K562 (cell line): ENCODE data around the gene NCOA6. TPM values are rescaled to one million over a fixed set of nuclear protein-coding genes. Genes with fewer than 3 reads are reported as not detected.

ENCODE experiments used
- ATAC-seq: fragments of 200-7000 bp; cut with Tn5 transposase; 3 replicates; pipeline ENCODE4 v1.9.1; 2020; ENCODE audit warnings: moderate library complexity
- BruUV-seq: library from RNA; stranded (reverse); fragments of 400-500 nt; replicated peaks from 2 replicates; lab custom pipeline; 2021; lab: Mats Ljungman, UMichigan
- CTCF ChIA-PET: fragments of 300-600 bp; formaldehyde crosslinking; extraction: SDS; loops from one replicate; lab custom pipeline; 2021; ENCODE audit warnings: low intra/inter-chr PET ratio; lab: Yijun Ruan, JAX
- POLR2A ChIA-PET: fragments of 300-600, 350-650 bp; sonication (Branson Sonifier 250); formaldehyde crosslinking; extraction: SDS; loops from one replicate; lab custom pipeline; 2021; ENCODE audit warnings: antibody characterized with exemption, inconsistent platforms; lab: Yijun Ruan, JAX
- DNase-seq, 4 experiments: peaks; one replicate each; pipeline versions ENCODE4 v3.0.0 to v3.0.0-alpha.2; 2011 to 2018; ENCODE audit warnings: low spot score in 3 of 4, mixed read lengths in 3 of 4; ENCODE audit errors: extremely low read depth in 1 of 4
- FAIRE-seq: peaks from 2 replicates; lab custom pipeline; 2011; peaks lifted over from hg19 to GRCh38; lab: Jason Lieb, UNC
- H2AFZ ChIP-seq: 2 replicates; pipeline ENCODE4 v1.6.0; 2011; ENCODE audit warnings: low read depth, low read length, control low read depth, inconsistent platforms
- H3K27ac ChIP-seq: fragments of 200-600 bp; 3 replicates; pipeline ENCODE4 v1.8.0; 2011; ENCODE audit warnings: low read depth, mild to moderate bottlenecking, control low read depth, inconsistent platforms, low read length, moderate library complexity, mixed read lengths; ENCODE audit errors: extremely low read depth
- H3K27me3 ChIP-seq, 2 experiments: fragments of 300-600 bp in 1 of 2; 2 replicates in 1 of 2; 3 replicates in 1 of 2; pipeline versions ENCODE4 v1.6.0 to v1.8.0; 2011; ENCODE audit warnings: inconsistent platforms in 2 of 2, low read length in 2 of 2, mild to moderate bottlenecking in 1 of 2, mixed read lengths in 1 of 2, moderate library complexity in 1 of 2; ENCODE audit not compliant: control insufficient read depth in 2 of 2, insufficient read depth in 2 of 2
- H3K36me3 ChIP-seq: fragments of 300-600 bp; 3 replicates; pipeline ENCODE4 v1.8.0; 2011; ENCODE audit warnings: mild to moderate bottlenecking, low read length, inconsistent platforms; ENCODE audit not compliant: control insufficient read depth, insufficient read depth
- H3K4me1 ChIP-seq, 2 experiments: fragments of 200-600 bp in 1 of 2; replicated peaks in 1 of 2; 2 replicates in 1 of 2; 3 replicates in 1 of 2; pipeline versions ENCODE4 v1.5.1 to v1.8.0; 2011; ENCODE audit warnings: inconsistent platforms in 2 of 2, low read length in 2 of 2, mild to moderate bottlenecking in 1 of 2, mixed read lengths in 1 of 2, moderate library complexity in 1 of 2; ENCODE audit not compliant: control insufficient read depth in 2 of 2, insufficient read depth in 2 of 2
- H3K4me2 ChIP-seq: 2 replicates; pipeline ENCODE4 v1.6.1; 2011; ENCODE audit warnings: low read length, control low read depth, inconsistent platforms, mixed read lengths; ENCODE audit not compliant: insufficient read depth
- H3K4me3 ChIP-seq: fragments of 200-600 bp; sonication (generic), shearing (Covaris generic); 2 replicates; pipeline ENCODE4 v1.5.1; 2016; ENCODE audit warnings: control low read depth, inconsistent platforms
- H3K79me2 ChIP-seq: fragments of 200-600 bp; 3 replicates; pipeline ENCODE4 v1.8.0; 2011; ENCODE audit warnings: low read length, inconsistent platforms; ENCODE audit not compliant: control insufficient read depth, insufficient read depth
- H3K9ac ChIP-seq, 2 experiments: 2 replicates each; pipeline versions ENCODE4 v1.6.0 to v1.6.1; 2011; ENCODE audit warnings: low read depth in 2 of 2, low read length in 2 of 2, control low read depth in 1 of 2, inconsistent platforms in 1 of 2, mild to moderate bottlenecking in 1 of 2, mixed read lengths in 1 of 2; ENCODE audit not compliant: insufficient read depth in 1 of 2
- H3K9me1 ChIP-seq: one replicate; pipeline ENCODE4 v1.6.0; 2011; ENCODE audit warnings: inconsistent platforms, mild to moderate bottlenecking, low read length, moderate library complexity; ENCODE audit not compliant: control insufficient read depth, insufficient read depth
- H3K9me3 ChIP-seq: replicated peaks from 2 replicates; pipeline ENCODE4 v1.5.1; 2011; ENCODE audit warnings: low read depth, low read length, inconsistent platforms; ENCODE audit not compliant: control insufficient read depth, insufficient read depth
- H4K20me1 ChIP-seq: replicated peaks from 2 replicates; pipeline ENCODE4 v1.6.1; 2011; ENCODE audit warnings: low read length, inconsistent platforms, mixed read lengths; ENCODE audit not compliant: control insufficient read depth, insufficient read depth
- ARID1B ChIP-seq: fragments of 450-650 bp; IDR thresholded peaks from 2 replicates; pipeline ENCODE4 v1.6.1; 2016; ENCODE audit warnings: antibody characterized with exemption, mild to moderate bottlenecking, inconsistent platforms
- BHLHE40 ChIP-seq: IDR thresholded peaks from 2 replicates; pipeline ENCODE4 v1.6.1; 2011; ENCODE audit warnings: low read length, improper control_type of control experiment
- C11orf30 ChIP-seq: fragments of 450-650 bp; IDR thresholded peaks from 2 replicates; pipeline ENCODE4 v1.6.1; 2016; ENCODE audit warnings: low read depth, mild to moderate bottlenecking
- CAMTA2 ChIP-seq: fragments of 250-450 bp; sonication (Bioruptor Pico); conservative IDR thresholded peaks from 2 replicates; pipeline ENCODE4 v1.5.1; 2022
- DACH1 ChIP-seq: fragments of 450-650 bp; IDR thresholded peaks from 2 replicates; pipeline ENCODE4 v1.6.1; 2018; ENCODE audit not compliant: partially characterized antibody
- DMBX1 ChIP-seq: fragments of 250-450 bp; sonication (Bioruptor Pico); IDR thresholded peaks from 2 replicates; pipeline ENCODE4 v1.8.0; 2022; ENCODE audit warnings: inconsistent platforms, mild to moderate bottlenecking, moderate library complexity, borderline replicate concordance
- ELF2 ChIP-seq: fragments of 250-450 bp; sonication (Bioruptor Pico); IDR thresholded peaks from 2 replicates; pipeline ENCODE4 v1.5.0; 2021; ENCODE audit warnings: mild to moderate bottlenecking
- EP400 ChIP-seq: fragments of 450-650 bp; IDR thresholded peaks from 2 replicates; pipeline ENCODE4 v1.6.1; 2017; ENCODE audit warnings: antibody characterized with exemption, mild to moderate bottlenecking, moderate library complexity
- HDGF ChIP-seq: fragments of 450-650 bp; IDR thresholded peaks from 2 replicates; pipeline ENCODE4 v1.6.1; 2016
- HMG20B ChIP-seq: fragments of 250-450 bp; sonication (Bioruptor Pico); IDR thresholded peaks from 2 replicates; pipeline ENCODE4 v1.5.0; 2021; ENCODE audit warnings: mild to moderate bottlenecking
- IFI16 ChIP-seq: fragments of 250-450 bp; sonication (Bioruptor Pico); IDR thresholded peaks from 2 replicates; pipeline ENCODE4 v2.1.2; 2022; ENCODE audit warnings: mild to moderate bottlenecking, inconsistent platforms
- JUNB ChIP-seq: fragments of 450-650 bp; formaldehyde crosslinking; conservative IDR thresholded peaks from 2 replicates; pipeline ENCODE4 v1.4.0; 2020; ENCODE audit warnings: mild to moderate bottlenecking
- KDM4B ChIP-seq, 2 experiments: fragments of 450-650 bp in 1 of 2; sonication (generic) in 1 of 2; IDR thresholded peaks; 2 replicates each; pipeline ENCODE4 v1.6.1; 2016 to 2017; ENCODE audit warnings: borderline replicate concordance in 2 of 2, antibody characterized with exemption in 1 of 2, low read depth in 1 of 2, mild to moderate bottlenecking in 1 of 2
- NBN ChIP-seq: fragments of 450-650 bp; IDR thresholded peaks from 2 replicates; pipeline ENCODE4 v1.6.1; 2016; ENCODE audit warnings: low read depth, mild to moderate bottlenecking
- NCOA2 ChIP-seq, 2 experiments: fragments of 450-650 bp; IDR thresholded peaks; 2 replicates each; pipeline ENCODE4 v1.6.1; 2018; ENCODE audit warnings: mild to moderate bottlenecking in 2 of 2, moderate library complexity in 1 of 2; ENCODE audit not compliant: partially characterized antibody in 2 of 2
- PML ChIP-seq: IDR thresholded peaks from 2 replicates; pipeline ENCODE4 v1.6.1; 2012; ENCODE audit warnings: low read length, inconsistent platforms
- RBM22 ChIP-seq: fragments of 200-400 bp; formaldehyde crosslinking; IDR thresholded peaks from 2 replicates; pipeline ENCODE4 v1.6.1; 2018; ENCODE audit warnings: low read length, low read depth; ENCODE audit not compliant: poor library complexity, severe bottlenecking
- SREBF1 ChIP-seq: fragments of 150-350 bp; IDR thresholded peaks from 2 replicates; pipeline ENCODE4 v1.6.1; 2014; ENCODE audit warnings: antibody characterized with exemption, low read depth, low read length, borderline replicate concordance
- SRSF7 ChIP-seq: fragments of 200-400 bp; formaldehyde crosslinking; optimal IDR thresholded peaks from 2 replicates; pipeline ENCODE3; 2017; ENCODE audit warnings: mild to moderate bottlenecking, low read depth, low read length
- ZFP36 ChIP-seq: fragments of 150-350 bp; IDR thresholded peaks from 2 replicates; pipeline ENCODE4 v1.6.1; 2018; ENCODE audit warnings: low read length, low read depth; ENCODE audit not compliant: partially characterized antibody
- ZSCAN29 ChIP-seq: fragments of 450-650 bp; IDR thresholded peaks from 2 replicates; pipeline ENCODE4 v1.6.1; 2017
- WGBS: fragments of 100-300 bp; shearing (Covaris generic); methylation state at CpG from one replicate; pipeline ENCODE4 v1.1.6; 2016; ENCODE audit warnings: low coverage, mixed read lengths; ENCODE audit not compliant: insufficient coverage; ENCODE audit errors: missing lambda C conversion rate; 5-methylcytosine and 5-hydroxymethylcytosine counted together
- in situ Hi-C: fragments of 300-500 bp; cut with MboI; formaldehyde crosslinking; loops from 4 replicates; pipeline ENCODE4 v1.15.0; 2018; ENCODE audit warnings: inconsistent platforms, mixed read lengths
- intact Hi-C: fragments of 100-400 bp; cut with micrococcal nuclease; formaldehyde crosslinking; loops from 2 replicates; pipeline ENCODE4 v1.14.2; 2022
- polyA plus RNA-seq, 8 experiments: library from polyadenylated mRNA; depleted of rRNA in 4 of 8; stranded (reverse) in 5 of 8; unstranded in 3 of 8; fragments of >200 nt; fragmentation: Nextera tagmentation in 2 of 8; fragmentation: Illumina TruSeq in 1 of 8; extraction: Ambion mirVana in 2 of 8; extraction: Trizol in 1 of 8; gene quantifications; 2 replicates each; pipeline versions ENCODE4 v1.2.1 to v1.2.3, GENCODE V29; 2011 to 2014; ENCODE audit warnings: inconsistent platforms in 1 of 8, missing spikeins in 1 of 8
- total RNA-seq, 7 experiments: library from RNA; depleted of rRNA in 6 of 7; stranded (reverse); fragments of >200 nt in 6 of 7; fragmentation: Illumina TruSeq in 2 of 7; extraction: Trizol in 2 of 7; gene quantifications; 2 replicates each; pipeline versions ENCODE4 v1.2.1 to v1.2.3, GENCODE V29; 2011 to 2021; ENCODE audit warnings: low replicate concordance in 1 of 7
- TF ChIP-seq, protein P1 (sequence below): fragments of 250-450 bp; sonication (Bioruptor Pico); IDR thresholded peaks from 2 replicates; pipeline ENCODE4 v1.9.0; 2021; ENCODE audit warnings: mild to moderate bottlenecking, inconsistent platforms

The NCOA6 gene
- total and polyA plus RNA-seq, 9 of the 15 experiments (the other 6 are each of a cell fraction or from before 2014, with no cell fraction given) = 6.1 to 25.0 (median 9.5) TPM

DNA sequence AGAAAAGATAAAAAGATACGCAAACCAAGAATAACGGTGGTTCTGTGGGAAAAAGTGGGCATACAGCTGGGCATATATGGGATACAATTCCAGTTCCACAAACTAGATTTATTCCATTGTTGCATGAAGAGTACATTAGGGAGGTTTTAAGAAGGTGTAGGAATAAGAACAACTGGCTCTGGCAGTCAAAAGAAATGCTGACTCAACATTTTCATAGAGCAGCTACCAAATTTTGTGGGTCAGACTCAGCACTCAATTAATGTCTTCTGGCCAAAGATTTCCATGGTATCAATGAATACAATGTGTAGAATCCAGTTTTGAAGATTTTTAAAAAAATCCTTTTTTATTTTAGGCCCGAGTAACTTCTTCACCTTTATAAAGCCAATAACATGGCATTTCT is 81.1 kb downstream of the NCOA6 start:
- FAIRE-seq (no peak), ATAC-seq (no peak), DNase-seq (no peak)
- in situ Hi-C loops = no loop called here
- Histone ChIP-seq H3K4me1 (no peaks in the 10 kb centered on the region), H3K9ac (no peak overlapping the region), H3K4me3 (no peak overlapping the region), H3K27me3 (no peaks in the 10 kb centered on the region), H3K9me3 (no peaks in the 10 kb centered on the region), H3K9me1 (no peaks in the 10 kb centered on the region), H3K27ac (no peak overlapping the region), H3K36me3 (peaks cover 69% of the 10 kb centered on the region; the same call in 2 of the 3 replicates), H3K4me2 (no peak overlapping the region), H2AFZ (no peak overlapping the region), H3K79me2 (no peaks in the 10 kb centered on the region), H4K20me1 (no peaks in the 10 kb centered on the region)
- no TSS peak for BruUV-seq
- intact Hi-C loops = no loop called here
- CTCF ChIA-PET = interaction anchor here (0.5 to 0.7 kb wide), 3 partner anchors 32 to 300 kb away, joined by 3 to 4 read pairs (median 3); no protein-coding TSS in a partner anchor
- POLR2A ChIA-PET = interaction anchor here (0.8 kb wide), 1 partner anchor 11 kb away, joined by 3 read pairs; no protein-coding TSS in a partner anchor
- WGBS = 86% methylated on average over 3 of the region's 3 CpGs
- TF ChIP-seq IFI16 = no peak
- TF ChIP-seq ZFP36 = no peak
- TF ChIP-seq RBM22 = no peak
- TF ChIP-seq JUNB (CRISPR knock-in tag) = no peak
- TF ChIP-seq NCOA2 (IDR thresholded peaks at IDR 0.05; ENCODE audit: partially characterized antibody in 2 of 2) = no peak
- TF ChIP-seq C11orf30 = peak; percentile 96
- TF ChIP-seq PML = no peak
- TF ChIP-seq DMBX1 (CRISPR knock-in tag) = no peak
- no peak for TF ChIP-seq CAMTA2 (CRISPR knock-in tag)
- TF ChIP-seq ELF2 (CRISPR knock-in tag) = no peak
- TF ChIP-seq ZSCAN29 = no peak
- TF ChIP-seq SRSF7 = no peak
- no peak for TF ChIP-seq KDM4B (IDR thresholded peaks at IDR 0.05; ENCODE audit: borderline replicate concordance in 2 of 2, low read depth in 1 of 2)
- TF ChIP-seq HMG20B = no peak
- no peak for TF ChIP-seq SREBF1
- no peak for TF ChIP-seq EP400
- TF ChIP-seq NBN = no peak
- no peak for TF ChIP-seq HDGF
- TF ChIP-seq BHLHE40 = no peak
- TF ChIP-seq, protein P1, sequence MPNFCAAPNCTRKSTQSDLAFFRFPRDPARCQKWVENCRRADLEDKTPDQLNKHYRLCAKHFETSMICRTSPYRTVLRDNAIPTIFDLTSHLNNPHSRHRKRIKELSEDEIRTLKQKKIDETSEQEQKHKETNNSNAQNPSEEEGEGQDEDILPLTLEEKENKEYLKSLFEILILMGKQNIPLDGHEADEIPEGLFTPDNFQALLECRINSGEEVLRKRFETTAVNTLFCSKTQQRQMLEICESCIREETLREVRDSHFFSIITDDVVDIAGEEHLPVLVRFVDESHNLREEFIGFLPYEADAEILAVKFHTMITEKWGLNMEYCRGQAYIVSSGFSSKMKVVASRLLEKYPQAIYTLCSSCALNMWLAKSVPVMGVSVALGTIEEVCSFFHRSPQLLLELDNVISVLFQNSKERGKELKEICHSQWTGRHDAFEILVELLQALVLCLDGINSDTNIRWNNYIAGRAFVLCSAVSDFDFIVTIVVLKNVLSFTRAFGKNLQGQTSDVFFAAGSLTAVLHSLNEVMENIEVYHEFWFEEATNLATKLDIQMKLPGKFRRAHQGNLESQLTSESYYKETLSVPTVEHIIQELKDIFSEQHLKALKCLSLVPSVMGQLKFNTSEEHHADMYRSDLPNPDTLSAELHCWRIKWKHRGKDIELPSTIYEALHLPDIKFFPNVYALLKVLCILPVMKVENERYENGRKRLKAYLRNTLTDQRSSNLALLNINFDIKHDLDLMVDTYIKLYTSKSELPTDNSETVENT (CRISPR knock-in tag) = no peak
- TF ChIP-seq DACH1 = no peak
- no peak for TF ChIP-seq ARID1B
